HEK293 (cell line): ENCODE results near the gene SAG.

Source experiments
- CTCF ChIP-seq: fragments of 450-650 bp; formaldehyde crosslinking; IDR thresholded peaks from 2 replicates; pipeline ENCODE4 v1.5.1; 2016; ENCODE audit warnings: missing biosample characterization, missing genetic modification characterization
- TF ChIP-seq, protein P1 (sequence below): fragments of 450-650 bp; formaldehyde crosslinking; IDR thresholded peaks from 2 replicates; pipeline ENCODE4 v1.5.1; 2016; ENCODE audit warnings: missing biosample characterization, missing genetic modification characterization

- no peak for TF ChIP-seq CTCF (tag by site-specific recombination)
- TF ChIP-seq, protein P1, sequence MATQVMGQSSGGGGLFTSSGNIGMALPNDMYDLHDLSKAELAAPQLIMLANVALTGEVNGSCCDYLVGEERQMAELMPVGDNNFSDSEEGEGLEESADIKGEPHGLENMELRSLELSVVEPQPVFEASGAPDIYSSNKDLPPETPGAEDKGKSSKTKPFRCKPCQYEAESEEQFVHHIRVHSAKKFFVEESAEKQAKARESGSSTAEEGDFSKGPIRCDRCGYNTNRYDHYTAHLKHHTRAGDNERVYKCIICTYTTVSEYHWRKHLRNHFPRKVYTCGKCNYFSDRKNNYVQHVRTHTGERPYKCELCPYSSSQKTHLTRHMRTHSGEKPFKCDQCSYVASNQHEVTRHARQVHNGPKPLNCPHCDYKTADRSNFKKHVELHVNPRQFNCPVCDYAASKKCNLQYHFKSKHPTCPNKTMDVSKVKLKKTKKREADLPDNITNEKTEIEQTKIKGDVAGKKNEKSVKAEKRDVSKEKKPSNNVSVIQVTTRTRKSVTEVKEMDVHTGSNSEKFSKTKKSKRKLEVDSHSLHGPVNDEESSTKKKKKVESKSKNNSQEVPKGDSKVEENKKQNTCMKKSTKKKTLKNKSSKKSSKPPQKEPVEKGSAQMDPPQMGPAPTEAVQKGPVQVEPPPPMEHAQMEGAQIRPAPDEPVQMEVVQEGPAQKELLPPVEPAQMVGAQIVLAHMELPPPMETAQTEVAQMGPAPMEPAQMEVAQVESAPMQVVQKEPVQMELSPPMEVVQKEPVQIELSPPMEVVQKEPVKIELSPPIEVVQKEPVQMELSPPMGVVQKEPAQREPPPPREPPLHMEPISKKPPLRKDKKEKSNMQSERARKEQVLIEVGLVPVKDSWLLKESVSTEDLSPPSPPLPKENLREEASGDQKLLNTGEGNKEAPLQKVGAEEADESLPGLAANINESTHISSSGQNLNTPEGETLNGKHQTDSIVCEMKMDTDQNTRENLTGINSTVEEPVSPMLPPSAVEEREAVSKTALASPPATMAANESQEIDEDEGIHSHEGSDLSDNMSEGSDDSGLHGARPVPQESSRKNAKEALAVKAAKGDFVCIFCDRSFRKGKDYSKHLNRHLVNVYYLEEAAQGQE (tag by site-specific recombination), result no peak
Measured at GRCh38 chr2:233385489-233386044, 78.0 kb downstream of the SAG start.
